GM23338 (cell line): ENCODE data around the gene PLS1. TPM values are rescaled to one million over a fixed set of nuclear protein-coding genes. Genes with fewer than 3 reads are reported as not detected.

Experiments used
- ATAC-seq: fragments of 200-7000 bp; cut with Tn5 transposase; 3 replicates; pipeline ENCODE4 v1.9.1; 2020
- DNase-seq: peaks from one replicate; pipeline ENCODE4 v3.0.0-alpha.2; 2015; ENCODE audit warnings: low spot score
- H2AFZ ChIP-seq: fragments of 200-600 bp; sonication (generic); 2 replicates; pipeline ENCODE4 v1.8.0; 2016; ENCODE audit warnings: antibody characterized with exemption, mild to moderate bottlenecking, moderate library complexity
- H3F3A ChIP-seq: fragments of 200-600 bp; sonication (generic); replicated peaks from 2 replicates; pipeline ENCODE4 v1.8.0; 2017; ENCODE audit warnings: antibody characterized with exemption, mixed run types, low read depth
- H3K27ac ChIP-seq: fragments of 200-600 bp; sonication (generic); 2 replicates; pipeline ENCODE4 v1.6.1; 2016; ENCODE audit warnings: low read depth
- H3K27me3 ChIP-seq: fragments of 200-600 bp; sonication (generic); 2 replicates; pipeline ENCODE4 v1.8.0; 2016; ENCODE audit warnings: mild to moderate bottlenecking, mixed run types, moderate library complexity; ENCODE audit not compliant: insufficient read depth
- H3K36me3 ChIP-seq: fragments of 200-600 bp; sonication (generic); 2 replicates; pipeline ENCODE4 v1.8.0; 2016; ENCODE audit warnings: mild to moderate bottlenecking; ENCODE audit not compliant: insufficient read depth
- H3K4me1 ChIP-seq: fragments of 200-600 bp; sonication (generic); 2 replicates; pipeline ENCODE4 v1.8.0; 2016; ENCODE audit warnings: mild to moderate bottlenecking, moderate library complexity; ENCODE audit not compliant: insufficient read depth
- H3K4me2 ChIP-seq: fragments of 200-600 bp; sonication (generic); 2 replicates; pipeline ENCODE4 v1.7.1; 2017; ENCODE audit warnings: mixed run types
- H3K4me3 ChIP-seq: fragments of 200-600 bp; sonication (generic); 2 replicates; pipeline ENCODE4 v1.6.1; 2016; ENCODE audit warnings: mixed run types
- H3K79me2 ChIP-seq: fragments of 200-600 bp; sonication (generic); replicated peaks from 2 replicates; pipeline ENCODE4 v1.8.0; 2017; ENCODE audit warnings: mild to moderate bottlenecking; ENCODE audit not compliant: insufficient read depth
- H3K9me2 ChIP-seq: fragments of 200-600 bp; sonication (generic); 2 replicates; pipeline ENCODE4 v1.8.0; 2017; ENCODE audit not compliant: insufficient read depth
- H4K20me1 ChIP-seq: fragments of 200-600 bp; sonication (generic); replicated peaks from 2 replicates; pipeline ENCODE4 v1.8.0; 2017; ENCODE audit warnings: mild to moderate bottlenecking; ENCODE audit not compliant: insufficient read depth
- H3K27ac Mint-ChIP-seq: 2 replicates; pipeline ENCODE4 v1.8.0; 2020; ENCODE audit warnings: inconsistent platforms, mild to moderate bottlenecking, moderate library complexity, mixed read lengths
- H3K27me3 Mint-ChIP-seq: 3 replicates; pipeline ENCODE4 v1.8.0; 2022; ENCODE audit warnings: low read depth, mild to moderate bottlenecking, moderate library complexity, mixed read lengths, inconsistent platforms; ENCODE audit not compliant: insufficient read depth, poor library complexity
- H3K36me3 Mint-ChIP-seq: 3 replicates; pipeline ENCODE4 v1.8.0; 2021; ENCODE audit warnings: low read depth, mild to moderate bottlenecking, inconsistent platforms, moderate library complexity, mixed read lengths
- H3K4me1 Mint-ChIP-seq: 3 replicates; pipeline ENCODE4 v1.8.0; 2020; ENCODE audit warnings: mild to moderate bottlenecking, inconsistent platforms, mixed read lengths
- H3K4me3 Mint-ChIP-seq: 3 replicates; pipeline ENCODE4 v1.8.0; 2021; ENCODE audit warnings: moderate library complexity, mild to moderate bottlenecking, inconsistent platforms, mixed read lengths
- H3K9me3 Mint-ChIP-seq: 3 replicates; pipeline ENCODE4 v1.8.0; 2020; ENCODE audit warnings: moderate library complexity, mild to moderate bottlenecking, inconsistent platforms, mixed read lengths
- CREB1 ChIP-seq: fragments of 250-450 bp; sonication (Bioruptor Pico); IDR thresholded peaks from 2 replicates; pipeline ENCODE4 v1.5.0; 2020; ENCODE audit warnings: low read depth, mild to moderate bottlenecking, moderate library complexity
- CTCF ChIP-seq, 2 experiments: fragments of 200-600 bp in 1 of 2; sonication (generic) in 1 of 2; conservative IDR thresholded peaks; 2 replicates each; pipeline versions ENCODE4 v1.5.1 to v1.6.1; 2016 to 2017; ENCODE audit warnings: antibody characterized with exemption in 2 of 2, low read depth in 2 of 2, mild to moderate bottlenecking in 2 of 2, moderate library complexity in 1 of 2
- ETS1 ChIP-seq: IDR thresholded peaks from 2 replicates; pipeline ENCODE4 v1.6.1; 2016; ENCODE audit warnings: antibody characterized with exemption
- EZH2 ChIP-seq: fragments of 200-600 bp; sonication (generic); IDR thresholded peaks from one replicate; pipeline ENCODE4 v1.8.0; 2017; ENCODE audit warnings: antibody characterized with exemption, mild to moderate bottlenecking, low read depth; ENCODE audit not compliant: unreplicated experiment
- EZH2phosphoT487 ChIP-seq: fragments of 200-600 bp; sonication (generic); IDR thresholded peaks from one replicate; pipeline ENCODE4 v1.8.1; 2018; ENCODE audit warnings: antibody characterized with exemption; ENCODE audit not compliant: unreplicated experiment
- JUNB ChIP-seq: IDR thresholded peaks from one replicate; pipeline ENCODE4 v1.6.1; 2016; ENCODE audit warnings: antibody characterized with exemption; ENCODE audit not compliant: unreplicated experiment
- NANOG ChIP-seq: IDR thresholded peaks from 2 replicates; pipeline ENCODE4 v1.6.1; 2016; ENCODE audit warnings: antibody characterized with exemption, borderline replicate concordance
- POLR2AphosphoS5 ChIP-seq: IDR thresholded peaks from 2 replicates; pipeline ENCODE4 v1.6.1; 2016; ENCODE audit warnings: antibody characterized with exemption, low read depth
- REST ChIP-seq: IDR thresholded peaks from one replicate; pipeline ENCODE4 v1.6.1; 2018; ENCODE audit warnings: antibody characterized with exemption; ENCODE audit not compliant: unreplicated experiment
- STAT1 ChIP-seq: IDR thresholded peaks from one replicate; pipeline ENCODE4 v1.6.1; 2016; ENCODE audit warnings: antibody characterized with exemption; ENCODE audit not compliant: unreplicated experiment
- ZNF114 ChIP-seq: fragments of 250-450 bp; sonication (Bioruptor Pico); IDR thresholded peaks from 2 replicates; pipeline ENCODE4 v1.5.0; 2020; ENCODE audit warnings: mild to moderate bottlenecking, moderate library complexity
- ZNF331 ChIP-seq: fragments of 250-450 bp; sonication (Bioruptor Pico); IDR thresholded peaks from 2 replicates; pipeline ENCODE4 v1.5.0; 2020; ENCODE audit warnings: low read depth, mild to moderate bottlenecking, moderate library complexity
- ZNF462 ChIP-seq: fragments of 250-450 bp; sonication (Bioruptor Pico); IDR thresholded peaks from 2 replicates; pipeline ENCODE4 v1.5.0; 2020; ENCODE audit warnings: mild to moderate bottlenecking, moderate library complexity
- polyA plus RNA-seq: library from polyadenylated mRNA; unstranded; fragments of >200 nt; fragmentation: Nextera tagmentation; extraction: Ambion mirVana; gene quantifications from 2 replicates; pipeline ENCODE4 v1.2.1, GENCODE V29; 2016
- total RNA-seq: library from RNA; depleted of rRNA; stranded (reverse); fragments of >200 nt; shearing (Covaris generic); gene quantifications from 2 replicates; pipeline ENCODE4 v1.2.3, GENCODE V29; 2014

PLS1 gene
- total and polyA plus RNA-seq, 2 experiments from 2014 or later = 18.4 to 42.2 TPM

GRCh38 chr3:142670120-142670519 lies 73.9 kb downstream of the PLS1 start:
- TF ChIP-seq ZNF114 (CRISPR knock-in tag) (no peak), ZNF462 (CRISPR knock-in tag) (no peak), STAT1 (no peak), ZNF331 (CRISPR knock-in tag) (no peak), EZH2phosphoT487 (no peak), EZH2 (no peak), REST (no peak), NANOG (no peak), POLR2AphosphoS5 (no peak), ETS1 (no peak), JUNB (no peak), CTCF (conservative IDR thresholded peaks at IDR 0.05; ENCODE audit: low read depth in 2 of 2) (no peak), CREB1 (no peak)
- H2AFZ ChIP-seq = no peak overlapping the region
- no peak overlapping the region for H3K4me2 ChIP-seq
- H3K36me3 Mint-ChIP-seq = peaks cover 3% of the 10 kb centered on the region; the same call in 2 of the 3 replicates
- H3K36me3 ChIP-seq = no peaks in the 10 kb centered on the region
- H3K27me3 Mint-ChIP-seq = no peaks in the 10 kb centered on the region
- no peaks in the 10 kb centered on the region for H3K27me3 ChIP-seq
- H3F3A ChIP-seq = no peaks in the 10 kb centered on the region
- no peaks in the 10 kb centered on the region for H3K79me2 ChIP-seq
- H3K27ac Mint-ChIP-seq = no peak overlapping the region
- ATAC-seq = peak; percentile 74
- no peak overlapping the region for H3K4me3 Mint-ChIP-seq
- H3K27ac ChIP-seq = no peak overlapping the region
- no peak overlapping the region for H3K4me3 ChIP-seq
- H3K9me2 ChIP-seq = no peaks in the 10 kb centered on the region
- H3K4me1 Mint-ChIP-seq = peaks cover 11% of the 10 kb centered on the region
- DNase-seq = no peak
- peaks cover 7% of the 10 kb centered on the region for H3K4me1 ChIP-seq
- no peaks in the 10 kb centered on the region for H4K20me1 ChIP-seq
- H3K9me3 Mint-ChIP-seq = no peaks in the 10 kb centered on the region
